ENCODE data around the gene NELL2.

Gene NELL2

GRCh38 chr12:44627387-44628166 is 248.5 kb downstream of the NELL2 start:
- no peak for DNase-seq (ENCODE audit: low read depth, low spot score)

DNA sequence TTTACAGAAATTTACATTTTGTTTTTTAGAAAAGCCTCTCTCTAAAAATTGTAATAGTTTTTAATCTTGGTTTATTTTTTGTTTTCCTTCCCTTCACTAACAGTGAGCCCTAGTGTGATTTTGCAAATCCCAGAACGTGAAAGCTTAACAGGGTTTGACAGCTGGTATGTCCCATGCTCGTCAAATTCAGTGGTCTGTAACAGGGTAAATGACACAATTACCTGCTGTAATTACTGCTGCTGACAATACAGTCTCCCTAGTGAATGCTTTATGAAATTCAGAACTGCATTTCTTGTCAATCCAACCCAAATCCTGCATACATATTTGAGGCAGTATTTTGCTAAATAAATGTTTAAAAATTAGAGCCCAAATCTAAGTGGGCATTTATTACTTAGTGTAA is 249.2 kb downstream of the NELL2 start:
- no peak for DNase-seq (ENCODE audit: low read depth, low spot score)

GRCh38 chr12:44618946-44619345 is 257.2 kb downstream of the NELL2 start:
- no peak for DNase-seq (ENCODE audit: low read depth, low spot score)

- no peak for DNase-seq (ENCODE audit: low read depth, low spot score)
Observed at GRCh38 chr12:44616402-44616801, 259.7 kb downstream of the NELL2 start.

DNA sequence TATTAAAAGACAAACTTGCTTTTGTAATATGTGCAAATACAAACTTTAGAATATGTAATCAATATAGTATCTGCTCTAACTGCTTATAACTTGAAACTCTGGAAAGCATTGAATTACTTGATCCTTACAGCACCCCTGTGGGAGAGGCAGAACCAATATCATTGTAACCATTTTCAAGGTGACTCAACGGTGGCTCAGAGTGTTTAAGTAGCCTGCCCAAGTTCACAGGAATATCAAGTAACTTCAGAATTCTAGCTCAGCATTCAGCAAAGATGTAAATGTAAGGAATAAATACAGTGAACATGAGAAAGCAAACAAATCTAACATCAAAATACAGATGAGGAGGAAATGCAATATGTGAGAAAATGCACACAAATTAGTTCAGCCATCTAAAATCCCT is 264.6 kb downstream of the NELL2 start:
- DNase-seq (ENCODE audit: low read depth, low spot score), result no peak

- DNase-seq (ENCODE audit: low read depth, low spot score), result no peak
Observed at GRCh38 chr12:44603701-44604100, 272.4 kb downstream of the NELL2 start.

DNA sequence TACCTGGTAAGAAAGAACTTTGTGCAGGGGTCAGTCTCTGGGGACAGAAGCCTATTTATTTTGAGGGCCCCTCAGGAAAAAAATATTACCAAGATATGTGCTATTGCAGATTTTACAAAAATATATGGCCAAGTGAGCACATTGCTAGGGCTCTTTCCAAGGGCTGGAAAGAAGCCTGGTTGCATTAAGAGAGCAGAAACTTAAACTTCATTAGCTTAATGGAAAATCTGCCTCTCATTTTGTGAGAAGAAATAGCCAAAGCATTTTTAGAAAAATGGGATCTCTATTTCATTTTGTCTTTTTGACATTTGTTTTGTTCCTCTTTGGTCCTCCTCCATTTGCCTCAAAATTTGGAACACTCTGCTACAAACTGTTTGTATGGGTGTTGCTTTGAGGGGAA is 283.5 kb downstream of the NELL2 start:
- no peak for DNase-seq (ENCODE audit: low read depth, low spot score)

GRCh38 chr12:44589697-44590096 is 286.4 kb downstream of the NELL2 start:
- DNase-seq (ENCODE audit: low read depth, low spot score), result no peak

DNA sequence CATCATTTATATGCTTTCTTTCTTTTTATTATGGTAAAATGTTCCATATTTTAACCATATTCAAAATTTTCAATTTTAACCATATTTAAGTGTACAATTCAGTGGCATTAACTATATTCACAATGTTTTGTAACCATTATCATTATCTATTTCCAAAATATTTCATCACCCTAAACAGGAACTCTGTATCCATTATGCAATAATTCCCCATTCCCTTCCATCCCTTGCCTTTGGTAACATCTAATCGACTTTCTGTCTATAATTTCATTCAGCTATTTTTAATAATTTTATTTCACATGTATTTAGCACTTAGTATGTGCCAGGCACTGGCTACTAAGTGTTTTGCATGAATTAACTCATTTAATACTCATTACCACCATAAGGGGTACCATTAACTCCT is 287.5 kb downstream of the NELL2 start:
- DNase-seq (ENCODE audit: low read depth, low spot score), result no peak

DNA sequence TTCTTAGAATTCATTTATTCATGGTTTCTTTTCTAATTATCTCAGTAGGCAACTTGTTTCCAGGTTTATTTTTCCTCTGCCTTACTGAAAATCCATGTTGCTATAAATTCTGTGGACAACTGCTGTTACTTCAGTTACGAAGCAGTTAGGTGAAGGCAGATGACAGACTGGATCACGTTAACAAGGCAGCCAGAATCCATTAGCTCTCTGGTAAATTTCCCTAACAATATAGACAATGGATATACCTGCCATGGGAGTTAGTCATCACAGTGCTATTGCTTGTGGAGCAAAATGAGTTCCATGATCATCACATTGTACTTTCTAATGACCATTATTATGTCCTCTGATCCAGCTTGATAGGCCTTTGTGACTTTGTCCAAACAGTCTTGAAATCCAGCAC is 291.5 kb downstream of the NELL2 start:
- DNase-seq (ENCODE audit: low read depth, low spot score), result no peak

DNA sequence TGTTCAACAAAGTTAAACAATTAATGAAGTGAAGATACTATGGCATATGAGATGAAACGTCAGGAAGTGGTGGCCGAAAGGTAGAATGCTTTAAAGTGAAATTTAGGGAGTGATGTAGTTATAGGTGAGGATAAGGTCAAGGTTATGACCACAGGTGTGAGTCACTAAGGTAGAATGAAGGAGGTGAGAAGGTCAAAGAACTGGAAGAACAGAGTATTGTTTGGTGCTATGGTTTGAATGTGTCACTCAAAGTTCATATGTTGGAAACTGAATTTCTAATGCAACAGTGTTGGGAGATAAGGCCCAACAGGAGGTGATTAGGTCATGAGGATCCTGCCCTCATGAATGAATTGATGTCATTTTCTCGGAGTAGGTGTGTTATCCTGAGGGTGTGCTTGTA is 293.6 kb downstream of the NELL2 start:
- DNase-seq (ENCODE audit: low read depth, low spot score), result no peak

DNA sequence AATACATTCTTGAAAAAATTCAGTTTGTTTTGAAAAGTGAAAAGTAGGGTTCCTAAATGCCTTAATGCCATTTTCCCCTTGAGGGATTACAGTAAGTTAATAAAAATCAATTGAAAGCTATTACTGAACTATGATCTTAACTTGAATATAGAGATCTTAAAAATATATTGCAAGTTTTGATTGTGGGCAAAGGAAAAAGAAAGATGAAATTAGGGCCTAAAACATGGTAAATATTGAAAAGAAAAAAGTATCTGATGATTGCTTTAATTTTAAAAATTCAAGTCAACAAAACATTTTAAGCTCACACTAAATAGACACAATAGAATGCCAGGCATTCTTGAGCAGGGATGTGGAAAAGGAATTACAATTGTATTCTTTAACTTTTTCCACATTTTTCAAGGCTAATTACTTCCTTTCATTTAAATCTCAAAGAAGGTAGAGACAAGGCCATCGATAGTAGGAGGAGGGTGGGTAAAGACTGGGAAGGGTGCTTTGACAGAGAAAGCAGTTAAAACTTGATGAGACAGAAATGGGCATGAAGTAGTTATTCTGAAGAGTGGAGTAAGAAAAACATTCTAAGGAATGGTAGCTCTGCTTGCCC is 294.4 kb downstream of the NELL2 start:
- DNase-seq (ENCODE audit: low read depth, low spot score), result no peak

- DNase-seq (ENCODE audit: low read depth, low spot score), result no peak
Observed at GRCh38 chr12:44574586-44574985, 301.5 kb downstream of the NELL2 start.

GRCh38 chr12:44573723-44574122 is 302.4 kb downstream of the NELL2 start:
- no peak for DNase-seq (ENCODE audit: low read depth, low spot score)

GRCh38 chr12:44571006-44571550 is 305.0 kb downstream of the NELL2 start:
- DNase-seq (ENCODE audit: low read depth, low spot score), result no peak

DNA sequence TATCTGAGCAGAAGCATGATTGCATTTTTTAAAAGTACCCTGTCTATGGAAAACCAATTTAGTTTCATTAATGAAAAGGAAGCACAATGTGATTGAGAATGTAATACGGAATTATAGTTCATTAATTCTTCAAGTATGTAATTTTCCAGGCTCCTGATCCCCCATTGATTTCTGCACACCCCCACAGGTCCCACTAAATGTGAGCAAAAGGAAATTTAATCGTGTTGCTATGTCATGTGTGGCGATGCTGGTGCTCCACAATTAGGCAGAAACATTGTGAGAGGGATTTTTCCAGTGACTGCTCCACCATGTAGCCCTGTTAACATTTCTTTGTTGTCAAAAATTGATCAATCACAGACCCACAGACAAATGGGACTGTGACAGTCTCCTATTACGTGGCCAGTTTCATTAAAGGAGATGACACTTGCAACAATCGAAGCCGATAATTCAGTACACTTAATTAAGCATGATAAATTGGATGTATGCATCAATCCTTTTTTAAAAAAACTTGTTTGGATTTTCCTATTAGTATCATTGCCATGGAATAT is 306.0 kb downstream of the NELL2 start:
- no peak for DNase-seq (ENCODE audit: low read depth, low spot score)

DNA sequence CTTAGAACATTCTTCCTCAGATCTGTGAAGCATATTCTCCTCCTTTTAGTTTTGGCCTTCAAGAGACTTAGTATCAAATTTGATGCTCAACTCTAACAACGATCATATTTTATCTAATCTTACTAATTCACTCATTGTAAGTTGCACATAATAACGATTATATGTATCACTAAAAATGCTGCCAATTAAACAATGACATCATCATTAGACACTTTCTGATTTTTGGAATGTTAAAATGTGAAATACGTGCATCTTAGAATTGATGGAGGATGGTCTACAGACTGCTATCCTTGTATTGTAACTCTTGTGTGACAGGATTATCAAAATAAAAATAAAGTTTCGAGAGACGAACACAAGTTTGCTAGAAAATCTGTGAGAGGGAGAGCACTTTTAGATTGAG is 311.0 kb downstream of the NELL2 start:
- no peak for DNase-seq (ENCODE audit: low read depth, low spot score)

DNA sequence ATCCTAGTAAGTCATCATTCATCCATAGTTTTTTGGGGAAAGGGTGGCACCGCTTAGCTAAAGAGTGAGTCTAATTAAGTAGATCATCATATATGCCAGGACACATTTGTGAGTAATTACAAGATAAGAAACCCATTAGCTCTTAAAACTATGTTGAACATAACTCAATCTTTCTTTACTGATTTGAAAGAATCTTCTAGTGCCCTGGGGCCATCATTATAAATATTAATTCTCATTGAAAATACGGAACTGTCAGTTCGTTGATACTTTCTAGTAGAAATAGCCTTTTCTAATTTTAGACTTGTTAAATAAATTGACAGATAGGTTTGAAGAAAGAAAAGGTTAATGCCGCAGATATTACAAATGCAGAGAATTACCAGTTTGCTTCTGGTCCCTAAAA is 312.6 kb downstream of the NELL2 start:
- DNase-seq (ENCODE audit: low read depth, low spot score), result no peak

DNA sequence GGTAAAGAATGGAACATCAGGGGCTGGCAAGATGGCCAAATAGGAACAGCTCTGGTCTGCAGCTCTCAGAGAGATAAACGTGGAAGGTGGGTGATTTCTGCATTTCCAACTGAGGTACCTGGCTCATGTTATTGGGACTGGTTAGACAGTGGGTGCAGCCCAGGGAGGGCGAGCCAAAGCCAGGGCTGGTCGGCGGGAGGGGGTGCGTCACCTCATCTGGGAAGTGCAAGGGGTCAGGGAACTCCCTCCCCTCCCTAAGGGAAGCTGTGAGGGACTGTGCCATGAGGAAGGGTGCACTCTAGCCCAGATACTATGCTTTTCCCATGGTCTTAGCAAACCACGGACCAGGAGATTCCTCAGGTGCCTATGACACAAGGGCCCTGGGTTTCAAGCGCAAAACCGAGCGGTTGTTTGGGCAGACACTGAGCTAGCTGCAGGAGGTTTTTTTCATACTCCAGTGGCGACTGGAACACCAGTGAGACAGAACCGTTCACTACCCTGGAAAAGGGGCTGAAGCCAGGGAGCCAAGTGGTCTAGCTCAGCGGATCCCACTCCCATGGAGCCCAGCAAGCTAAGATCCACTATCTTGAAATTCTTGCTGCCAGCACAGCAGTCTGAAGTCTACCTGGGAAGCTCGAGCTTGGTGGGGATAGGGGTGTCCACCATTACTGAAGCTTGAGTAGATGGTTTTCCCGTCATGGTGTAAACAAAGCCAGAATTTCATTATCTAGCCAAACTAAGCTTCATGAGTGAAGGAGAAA is 317.6 kb downstream of the NELL2 start:
- no peak for DNase-seq (ENCODE audit: low read depth, low spot score)

DNA sequence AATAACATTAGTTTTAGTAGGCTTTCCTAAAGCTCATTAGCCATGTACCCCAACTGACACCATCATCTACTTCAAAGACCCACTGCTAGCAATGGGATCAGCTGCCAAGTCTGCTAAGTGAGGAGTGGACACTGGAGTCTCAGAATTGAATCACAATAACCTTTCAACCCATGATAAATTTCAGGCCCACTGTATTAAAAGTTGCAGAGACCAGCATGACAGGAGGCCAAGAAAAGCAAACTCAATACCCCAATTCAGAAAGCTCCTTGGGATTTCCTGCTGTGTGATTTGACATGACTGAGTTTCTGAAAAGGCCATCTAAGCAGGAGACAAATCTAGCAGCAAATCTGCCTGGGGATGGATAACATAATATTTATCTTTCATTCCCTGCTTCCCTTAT is 320.7 kb downstream of the NELL2 start:
- DNase-seq (ENCODE audit: low read depth, low spot score), result no peak

DNA sequence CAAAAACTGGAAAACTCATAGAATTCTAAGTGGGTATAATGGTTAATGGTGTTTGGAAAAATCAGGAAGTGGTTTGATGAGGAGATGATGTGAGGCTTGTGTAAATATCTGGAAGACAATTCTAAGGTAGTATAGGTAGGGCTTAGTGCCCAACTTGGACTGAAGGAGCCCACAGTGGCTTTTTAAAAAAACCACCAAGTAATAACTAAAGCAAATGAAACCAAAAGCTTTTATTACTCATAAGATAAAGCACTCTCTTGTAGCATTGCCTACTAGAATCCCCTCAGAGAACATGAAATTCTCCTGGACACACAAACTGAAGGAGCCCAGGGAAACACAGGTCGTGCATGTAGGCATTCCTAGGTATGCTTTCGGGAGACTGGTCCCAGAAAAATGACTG is 324.5 kb downstream of the NELL2 start:
- no peak for DNase-seq (ENCODE audit: low read depth, low spot score)

GRCh38 chr12:44550377-44550776 is 325.7 kb downstream of the NELL2 start:
- no peak for DNase-seq (ENCODE audit: low read depth, low spot score)
